GM19372 (cell line): Measurements from ENCODE around the gene RASAL2.
A peak's percentile ranks its signal among the peaks of the same experiment; 100 is the strongest.
"Not testable (repeated sequence)": the region's sequence is repeated elsewhere in the genome, so short reads cannot be mapped to it uniquely, and the experiment has no call there.

Experiments used
- ATAC-seq: cut with Tn5 transposase; IDR thresholded peaks from one replicate; pipeline ENCODE4 v1.9.1; 2021; ENCODE audit warnings: mild to moderate bottlenecking, low read depth, moderate library complexity; ENCODE audit not compliant: unreplicated experiment

RASAL2 gene

GRCh38 chr1:178271471-178271870 is 177.6 kb downstream of the RASAL2 start:
- ATAC-seq = no peak

DNA sequence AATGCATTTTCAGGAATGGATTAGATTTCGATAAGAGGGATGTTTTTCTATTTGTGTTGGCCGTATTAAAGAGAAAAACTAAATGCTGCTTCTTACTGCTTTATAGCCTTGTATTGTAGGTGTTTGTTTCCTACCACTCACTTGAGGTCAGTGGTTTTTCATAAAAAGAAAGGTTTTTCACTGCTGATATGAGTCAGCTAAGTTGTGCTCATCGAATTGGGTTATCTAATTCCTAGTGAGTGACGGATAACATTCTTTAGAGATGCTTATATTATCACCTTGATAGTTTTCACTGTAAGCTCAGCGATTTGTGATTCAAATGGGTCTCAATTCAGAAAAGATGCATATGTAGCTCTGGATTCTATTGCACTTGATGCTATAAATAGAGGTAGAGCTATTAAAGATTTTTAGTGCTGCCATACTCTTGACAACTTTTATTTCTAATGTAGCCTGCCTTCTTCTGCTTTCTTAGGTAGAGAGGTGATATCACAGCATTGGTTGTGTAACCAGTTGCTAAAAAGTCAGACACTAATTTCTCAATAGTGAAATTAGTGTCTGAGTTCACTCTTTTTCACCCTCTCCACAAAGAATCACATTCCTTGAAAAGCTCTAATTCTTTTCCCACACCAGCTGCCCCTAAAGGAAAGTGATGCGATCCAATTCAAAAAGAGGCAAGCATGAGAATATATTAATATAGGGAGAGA is 180.0 kb downstream of the RASAL2 start:
- ATAC-seq = peak; percentile 78

GRCh38 chr1:178275049-178275448 is 181.1 kb downstream of the RASAL2 start:
- ATAC-seq = no peak

GRCh38 chr1:178275553-178275952 is 181.6 kb downstream of the RASAL2 start:
- no peak for ATAC-seq

- ATAC-seq = no peak
Observed at GRCh38 chr1:178277793-178278530, 184.1 kb downstream of the RASAL2 start.

DNA sequence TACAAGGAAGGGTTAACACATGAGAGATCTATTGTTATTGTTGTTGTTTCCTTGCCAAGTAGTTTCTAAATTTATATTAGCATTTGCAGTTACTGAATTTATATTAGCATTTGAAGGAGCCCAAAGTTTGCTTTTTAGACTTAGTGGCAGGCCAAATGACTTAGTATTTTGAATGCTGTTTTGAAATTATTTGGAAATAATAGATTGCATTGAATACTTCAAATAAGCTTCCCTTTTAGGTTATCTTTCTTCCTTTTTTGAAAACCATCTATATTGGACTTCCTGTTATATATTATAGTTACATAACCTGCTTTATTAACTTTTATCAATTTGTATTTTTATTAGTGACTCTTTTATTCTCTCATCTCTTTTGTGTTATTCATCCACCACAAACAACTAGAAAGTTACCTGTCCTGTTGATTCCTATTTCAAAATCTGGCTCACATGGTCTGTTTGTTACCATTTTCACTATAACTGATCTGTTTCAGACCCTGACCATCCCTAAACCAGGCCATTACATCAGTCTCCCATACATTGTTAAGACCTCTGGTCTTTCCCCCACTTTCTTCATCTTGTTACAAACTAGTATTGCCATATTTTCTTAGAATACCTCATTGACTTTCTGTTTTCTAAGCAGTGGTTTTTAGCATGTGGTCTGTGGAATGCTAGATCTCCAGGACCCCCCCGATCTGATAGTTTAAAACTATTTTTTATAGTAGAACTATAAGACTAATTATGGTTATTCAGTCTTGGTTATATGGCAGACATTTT is 185.2 kb downstream of the RASAL2 start:
- ATAC-seq = no peak

- ATAC-seq = no peak
Observed at GRCh38 chr1:178282949-178283367, 189.1 kb downstream of the RASAL2 start.

- no peak for ATAC-seq
Observed at GRCh38 chr1:178283409-178283808, 189.5 kb downstream of the RASAL2 start.

DNA sequence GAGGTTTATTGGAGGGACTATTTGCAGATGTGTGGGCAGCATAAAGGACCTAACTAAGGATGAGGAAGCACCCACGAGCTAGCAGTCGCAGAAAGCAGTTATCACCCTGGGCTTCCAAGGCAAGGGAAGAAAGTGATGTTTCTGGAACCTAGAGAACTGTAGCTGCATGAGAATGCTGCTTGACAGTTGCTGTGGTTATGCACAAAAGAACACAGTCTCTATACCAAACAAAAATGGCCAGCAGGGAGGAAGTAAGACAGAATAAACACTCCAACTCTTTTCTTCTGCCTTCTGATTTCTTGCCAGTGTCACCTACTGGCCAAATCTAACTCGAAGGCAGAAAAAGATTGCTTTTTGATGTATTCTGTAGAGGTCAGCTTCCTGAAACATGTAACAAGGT is 190.2 kb downstream of the RASAL2 start:
- ATAC-seq = no peak

- no peak for ATAC-seq
Observed at GRCh38 chr1:178291166-178291565, 197.3 kb downstream of the RASAL2 start.

DNA sequence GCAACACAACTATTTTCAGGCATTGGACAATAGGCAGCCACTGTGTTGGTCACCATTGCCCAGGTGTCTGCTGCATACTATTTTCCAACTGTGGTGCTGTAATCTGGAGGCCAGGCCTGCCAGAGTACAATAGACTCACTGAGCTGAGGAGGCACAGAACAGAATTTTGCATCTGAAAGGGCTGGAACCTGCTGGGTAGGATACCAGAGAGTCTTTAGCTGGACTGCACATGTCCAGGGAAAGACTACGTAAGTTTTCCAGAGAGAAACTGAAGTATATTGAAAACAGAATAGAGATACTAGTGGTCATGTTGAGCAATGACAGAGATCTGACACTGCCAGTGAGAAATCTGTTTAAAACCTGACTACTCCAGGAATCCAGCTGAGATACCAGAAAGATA is 200.8 kb downstream of the RASAL2 start:
- no peak for ATAC-seq

DNA sequence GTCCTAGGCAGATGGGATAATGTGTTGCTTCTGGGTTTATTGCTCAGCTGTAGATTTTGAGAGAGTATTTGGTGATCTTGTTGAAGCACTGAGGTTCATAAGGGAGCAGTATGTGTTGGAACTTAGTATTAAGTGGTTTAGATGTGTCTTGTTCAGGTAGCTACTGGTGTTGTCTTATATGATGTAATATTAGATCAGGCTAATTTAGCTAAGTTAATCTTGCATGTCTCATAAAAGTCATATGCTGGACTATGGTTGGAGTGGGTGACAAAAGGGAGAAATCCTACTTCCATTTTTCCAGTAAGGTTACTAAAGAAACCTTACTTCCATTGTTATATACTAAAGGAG is 206.4 kb downstream of the RASAL2 start:
- ATAC-seq = no peak

- ATAC-seq = no peak
Observed at GRCh38 chr1:178301141-178301540, 207.2 kb downstream of the RASAL2 start.

- no peak for ATAC-seq
Observed at GRCh38 chr1:178307264-178307663, 213.4 kb downstream of the RASAL2 start.

- no peak for ATAC-seq
Observed at GRCh38 chr1:178308438-178308837, 214.5 kb downstream of the RASAL2 start.

DNA sequence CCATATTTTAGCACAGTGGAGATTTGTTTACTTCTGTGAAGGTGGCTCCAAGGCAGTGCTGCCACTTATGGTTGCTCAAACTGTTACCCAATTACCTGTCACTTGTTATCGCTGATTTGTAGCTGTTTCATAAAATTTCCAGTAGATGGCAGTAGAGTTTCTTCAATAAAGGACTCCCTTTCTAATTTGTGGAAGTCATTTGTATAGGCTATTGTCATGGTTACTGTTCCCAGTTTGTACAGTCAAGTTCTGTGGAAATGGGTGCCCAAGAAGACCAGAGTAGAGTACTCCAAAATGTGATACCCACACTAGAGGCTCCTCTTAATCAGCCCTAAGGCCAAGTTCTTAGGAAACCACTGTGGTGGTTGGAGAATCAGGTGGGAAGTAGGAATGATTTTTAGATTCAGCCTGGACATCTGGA is 216.8 kb downstream of the RASAL2 start:
- peak; percentile 88 for ATAC-seq

DNA sequence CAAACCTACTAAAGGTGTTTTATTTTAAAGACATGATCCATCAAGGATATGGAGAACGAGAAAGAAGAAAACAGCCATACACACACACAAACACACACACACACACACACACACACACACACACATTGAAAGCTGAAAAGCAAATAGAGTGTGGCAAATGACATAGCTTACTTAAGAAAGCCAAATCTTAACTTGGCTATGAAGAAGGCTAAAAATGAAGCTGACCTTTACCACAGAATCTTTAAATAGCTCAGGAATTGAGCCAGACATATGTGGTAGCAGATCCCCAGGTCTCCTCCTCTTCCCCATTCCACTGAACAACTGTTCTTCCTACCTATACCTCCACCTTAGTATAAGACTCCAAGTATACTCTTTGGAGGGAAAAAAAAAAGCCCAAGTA is 217.3 kb downstream of the RASAL2 start:
- no peak for ATAC-seq

- ATAC-seq = not testable (repeated sequence)
Observed at GRCh38 chr1:178320280-178320982, 226.5 kb downstream of the RASAL2 start.

- ATAC-seq = no peak
Observed at GRCh38 chr1:178323067-178323466, 229.2 kb downstream of the RASAL2 start.

- ATAC-seq = no peak
Observed at GRCh38 chr1:178324003-178324402, 230.1 kb downstream of the RASAL2 start.

DNA sequence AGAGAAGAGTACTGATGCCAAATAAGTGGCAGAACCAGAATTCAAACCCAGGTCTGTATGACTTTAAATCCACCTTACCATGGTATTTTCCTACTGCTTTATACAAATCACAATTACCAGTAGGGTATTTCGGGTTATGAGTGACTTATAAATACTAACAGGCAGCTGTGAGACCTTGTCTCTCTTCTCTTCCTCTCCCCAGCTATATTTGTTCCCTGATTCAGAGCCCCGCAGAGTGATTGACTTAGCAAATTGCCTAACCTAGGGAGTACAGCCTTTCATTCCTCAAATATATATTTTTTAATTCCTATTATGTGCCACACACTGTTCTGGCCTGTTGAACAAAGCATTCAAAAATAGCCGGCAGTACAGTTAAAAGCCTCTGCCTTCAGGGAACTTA is 234.8 kb downstream of the RASAL2 start:
- ATAC-seq = no peak
